CD14-positive monocyte (primary cell): ENCODE measurements around the gene CLTCL1. TPM values are rescaled to one million over a fixed set of nuclear protein-coding genes. Genes with fewer than 3 reads are reported as not detected.

Source experiments
- DNase-seq, 3 donors: peaks; one replicate each; pipeline ENCODE4 v3.0.0-alpha.2; 2011 to 2022
- H2AFZ ChIP-seq: 2 replicates; pipeline ENCODE4 v1.6.0; 2012; ENCODE audit warnings: mild to moderate bottlenecking, low read depth, low read length, inconsistent platforms; ENCODE audit not compliant: insufficient read depth, poor library complexity, severe bottlenecking
- H3K27ac ChIP-seq, 2 donors: 1 replicate in 1 of 2; 2 replicates in 1 of 2; pipeline ENCODE4 v1.5.1; 2012 to 2013; ENCODE audit warnings: low read length in 2 of 2, control low read depth in 1 of 2, inconsistent platforms in 1 of 2, low read depth in 1 of 2, mild to moderate bottlenecking in 1 of 2
- H3K27me3 ChIP-seq, 2 donors: one replicate each; pipeline versions ENCODE4 v1.6.0 to v1.6.1; 2011 to 2013; ENCODE audit warnings: low read length in 2 of 2; ENCODE audit not compliant: control insufficient read depth in 2 of 2, insufficient read depth in 2 of 2
- H3K36me3 ChIP-seq, 2 donors: replicated peaks in 1 of 2; 1 replicate in 1 of 2; 2 replicates in 1 of 2; pipeline versions ENCODE4 v1.5.1 to v1.6.1; 2012 to 2013; ENCODE audit warnings: low read length in 2 of 2, control low read depth in 1 of 2, inconsistent platforms in 1 of 2, mild to moderate bottlenecking in 1 of 2; ENCODE audit not compliant: insufficient read depth in 2 of 2, control insufficient read depth in 1 of 2
- H3K4me1 ChIP-seq, 2 donors: 1 replicate in 1 of 2; 2 replicates in 1 of 2; pipeline versions ENCODE4 v1.5.1 to v1.6.1; 2012 to 2013; ENCODE audit warnings: low read length in 2 of 2, control low read depth in 1 of 2, inconsistent platforms in 1 of 2, mild to moderate bottlenecking in 1 of 2, moderate library complexity in 1 of 2; ENCODE audit not compliant: insufficient read depth in 2 of 2, control insufficient read depth in 1 of 2
- H3K4me2 ChIP-seq: replicated peaks from 2 replicates; pipeline ENCODE3; 2012; ENCODE audit warnings: low read length, moderate library complexity, mild to moderate bottlenecking; ENCODE audit not compliant: poor library complexity, severe bottlenecking; ENCODE audit errors: extremely low read depth
- H3K4me3 ChIP-seq, 3 experiments: fragments of 200-600 bp in 1 of 3; sonication (generic) in 1 of 3; replicated peaks in 1 of 3; 1 replicate in 2 of 3; 2 replicates in 1 of 3; pipeline ENCODE4 v1.5.1; 2011 to 2013; ENCODE audit warnings: low read length in 3 of 3, mild to moderate bottlenecking in 3 of 3, control low read depth in 2 of 3, low read depth in 2 of 3, inconsistent platforms in 1 of 3, moderate library complexity in 1 of 3
- H3K79me2 ChIP-seq: 2 replicates; pipeline ENCODE4 v1.6.0; 2012; ENCODE audit warnings: mild to moderate bottlenecking, control low read depth, inconsistent platforms, low read length, moderate library complexity; ENCODE audit not compliant: insufficient read depth
- H3K9ac ChIP-seq: 2 replicates; pipeline ENCODE4 v1.6.0; 2017; ENCODE audit warnings: low read length, mild to moderate bottlenecking; ENCODE audit not compliant: insufficient read depth, poor library complexity, severe bottlenecking
- H3K9me3 ChIP-seq, 2 donors: replicated peaks in 1 of 2; 1 replicate in 1 of 2; 2 replicates in 1 of 2; pipeline versions ENCODE4 v1.5.1 to v1.6.1; 2012 to 2013; ENCODE audit warnings: low read length in 2 of 2, control low read depth in 1 of 2; ENCODE audit not compliant: control insufficient read depth in 1 of 2, insufficient read depth in 1 of 2
- H4K20me1 ChIP-seq: 2 replicates; pipeline ENCODE4 v1.6.0; 2012; ENCODE audit warnings: mild to moderate bottlenecking, low read length, control low read depth, moderate library complexity; ENCODE audit not compliant: insufficient read depth
- H3K27ac Mint-ChIP-seq, 7 donors: one replicate each; pipeline ENCODE4 v1.8.0; 2020; ENCODE audit warnings: mild to moderate bottlenecking in 7 of 7, mixed read lengths in 7 of 7, moderate library complexity in 6 of 7, inconsistent platforms in 2 of 7
- H3K27me3 Mint-ChIP-seq, 3 donors: one replicate each; pipeline ENCODE4 v1.8.0; 2021 to 2022; ENCODE audit warnings: low read depth in 3 of 3, mild to moderate bottlenecking in 3 of 3, mixed read lengths in 3 of 3, moderate library complexity in 3 of 3, inconsistent platforms in 1 of 3
- H3K36me3 Mint-ChIP-seq, 2 donors: one replicate each; pipeline ENCODE4 v1.8.0; 2020; ENCODE audit warnings: mixed read lengths in 2 of 2, inconsistent platforms in 1 of 2, mild to moderate bottlenecking in 1 of 2
- H3K4me1 Mint-ChIP-seq: one replicate; pipeline ENCODE4 v1.8.0; 2020; ENCODE audit warnings: mild to moderate bottlenecking, mixed read lengths
- H3K4me3 Mint-ChIP-seq, 2 donors: one replicate each; pipeline ENCODE4 v1.8.0; 2020; ENCODE audit warnings: mild to moderate bottlenecking in 2 of 2, mixed read lengths in 2 of 2, moderate library complexity in 1 of 2
- H3K9me3 Mint-ChIP-seq, 7 donors: one replicate each; pipeline ENCODE4 v1.8.0; 2020 to 2022; ENCODE audit warnings: mixed read lengths in 7 of 7, mild to moderate bottlenecking in 6 of 7, moderate library complexity in 6 of 7, inconsistent platforms in 2 of 7
- WGBS: methylation state at CpG from one replicate; pipeline ENCODE4 v1.1.5; 2013; ENCODE audit warnings: missing lambda C conversion rate; ENCODE audit not compliant: insufficient coverage; 5-methylcytosine and 5-hydroxymethylcytosine counted together
- intact Hi-C, 2 donors: fragments of 100-400 bp; cut with micrococcal nuclease; formaldehyde crosslinking; loops; one replicate each; pipeline versions ENCODE4 v1.15.0 to v1.15.1; 2023
- polyA plus RNA-seq, 3 donors: library from polyadenylated mRNA; depleted of rRNA in 1 of 3; unstranded in 2 of 3; stranded (reverse) in 1 of 3; fragments of 300-500 nt in 2 of 3; fragments of >200 nt in 1 of 3; fragmentation: Illumina TruSeq in 2 of 3; gene quantifications; 1 replicate in 2 of 3; 2 replicates in 1 of 3; pipeline ENCODE4 v1.2.3, GENCODE V29; 2012 to 2021
- TF ChIP-seq, protein P1 (sequence below): fragments of 200-600 bp; IDR thresholded peaks from one replicate; pipeline ENCODE4 v1.8.0; 2022; ENCODE audit warnings: antibody characterized with exemption, mild to moderate bottlenecking

CLTCL1 gene
- polyA plus RNA-seq, 3 donors: 5.1 to 17.0 (median 6.1) TPM

DNA sequence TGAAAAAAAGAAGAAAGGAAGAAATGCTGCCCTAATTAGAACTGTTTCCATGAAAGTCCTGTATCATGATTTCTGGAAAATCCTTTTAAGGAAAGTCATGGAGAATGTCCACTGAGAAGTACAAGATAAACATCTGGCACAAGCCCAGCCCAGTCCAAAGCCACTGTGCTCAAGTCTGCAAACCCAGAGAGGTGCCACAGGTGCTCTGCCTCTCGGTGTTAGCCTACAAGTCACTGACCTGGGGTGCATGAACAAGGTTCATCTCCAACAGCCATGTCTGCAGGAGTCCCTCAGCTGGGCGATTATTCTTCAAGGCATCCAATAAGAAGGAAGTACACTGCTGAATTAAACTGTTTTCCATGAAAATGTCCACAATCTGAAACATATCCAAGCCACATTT lies 61.9 kb downstream of the CLTCL1 start:
- WGBS: 85% methylated on average over 2 of the region's 2 CpGs
- Histone ChIP-seq H2AFZ (no peak overlapping the region), H3K79me2 (peaks cover 20% of the 10 kb centered on the region), H3K27me3 (no peaks in the 10 kb centered on the region), H3K36me3 (peaks cover 95 to 100% of the 10 kb centered on the region in 2 donors), H3K4me1 (no peaks in the 10 kb centered on the region), H3K27ac (no peak overlapping the region), H4K20me1 (no peaks in the 10 kb centered on the region), H3K4me2 (no peak overlapping the region), H3K9me3 (no peaks in the 10 kb centered on the region), H3K4me3 (no peak overlapping the region), H3K9ac (no peak overlapping the region)
- H3K36me3 Mint-ChIP-seq: peaks cover 89 to 97% of the 10 kb centered on the region in 2 donors
- intact Hi-C loops: no loop called here
- no peak overlapping the region for H3K4me3 Mint-ChIP-seq
- H3K27me3 Mint-ChIP-seq: peaks cover 0 to 1% (median 0%) of the 10 kb centered on the region in 3 donors
- H3K27ac Mint-ChIP-seq: no peak overlapping the region
- TF ChIP-seq, protein P1, sequence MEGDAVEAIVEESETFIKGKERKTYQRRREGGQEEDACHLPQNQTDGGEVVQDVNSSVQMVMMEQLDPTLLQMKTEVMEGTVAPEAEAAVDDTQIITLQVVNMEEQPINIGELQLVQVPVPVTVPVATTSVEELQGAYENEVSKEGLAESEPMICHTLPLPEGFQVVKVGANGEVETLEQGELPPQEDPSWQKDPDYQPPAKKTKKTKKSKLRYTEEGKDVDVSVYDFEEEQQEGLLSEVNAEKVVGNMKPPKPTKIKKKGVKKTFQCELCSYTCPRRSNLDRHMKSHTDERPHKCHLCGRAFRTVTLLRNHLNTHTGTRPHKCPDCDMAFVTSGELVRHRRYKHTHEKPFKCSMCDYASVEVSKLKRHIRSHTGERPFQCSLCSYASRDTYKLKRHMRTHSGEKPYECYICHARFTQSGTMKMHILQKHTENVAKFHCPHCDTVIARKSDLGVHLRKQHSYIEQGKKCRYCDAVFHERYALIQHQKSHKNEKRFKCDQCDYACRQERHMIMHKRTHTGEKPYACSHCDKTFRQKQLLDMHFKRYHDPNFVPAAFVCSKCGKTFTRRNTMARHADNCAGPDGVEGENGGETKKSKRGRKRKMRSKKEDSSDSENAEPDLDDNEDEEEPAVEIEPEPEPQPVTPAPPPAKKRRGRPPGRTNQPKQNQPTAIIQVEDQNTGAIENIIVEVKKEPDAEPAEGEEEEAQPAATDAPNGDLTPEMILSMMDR: no peak
- no peaks in the 10 kb centered on the region for H3K4me1 Mint-ChIP-seq
- no peaks in the 10 kb centered on the region for H3K9me3 Mint-ChIP-seq
- DNase-seq: no peak

DNA sequence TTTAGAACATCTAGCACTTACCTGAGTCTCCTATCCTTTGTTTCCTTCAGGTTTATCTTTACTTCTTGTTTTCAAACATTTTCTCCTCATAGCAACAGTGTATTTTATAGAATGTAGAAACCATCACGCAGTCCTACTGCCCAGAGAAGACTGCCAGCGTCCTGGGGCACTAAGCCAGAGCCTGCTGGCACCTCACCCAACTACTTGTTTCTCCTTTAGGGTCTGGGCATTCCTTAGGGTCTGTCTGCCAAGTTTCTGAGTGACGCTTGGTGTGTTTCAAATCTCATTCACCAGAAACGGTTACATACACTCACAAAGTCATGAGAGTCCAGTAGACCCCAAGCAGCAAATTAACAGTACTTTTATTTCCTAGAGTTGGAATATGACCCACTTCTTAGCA lies 63.3 kb downstream of the CLTCL1 start:
- H3K27me3 ChIP-seq: no peaks in the 10 kb centered on the region
- no peak overlapping the region for H3K4me2 ChIP-seq
- H3K36me3 ChIP-seq: peaks cover 95 to 100% of the 10 kb centered on the region in 2 donors
- H3K36me3 Mint-ChIP-seq: peaks cover 88 to 97% of the 10 kb centered on the region in 2 donors
- intact Hi-C loops: no loop called here
- H3K9me3 Mint-ChIP-seq: no peaks in the 10 kb centered on the region
- peaks cover 0 to 1% (median 0%) of the 10 kb centered on the region in 3 donors for H3K27me3 Mint-ChIP-seq
- no peak overlapping the region for H2AFZ ChIP-seq
- no peak overlapping the region for H3K9ac ChIP-seq
- H3K27ac Mint-ChIP-seq: no peak overlapping the region
- H3K4me1 Mint-ChIP-seq: no peaks in the 10 kb centered on the region
- no peaks in the 10 kb centered on the region for H3K4me1 ChIP-seq
- TF ChIP-seq, protein P1: no peak
- DNase-seq: no peak
- no peak overlapping the region for H3K27ac ChIP-seq
- no peak overlapping the region for H3K4me3 Mint-ChIP-seq
- H4K20me1 ChIP-seq: no peaks in the 10 kb centered on the region
- H3K4me3 ChIP-seq: no peak overlapping the region
- H3K79me2 ChIP-seq: peaks cover 10% of the 10 kb centered on the region
- no peaks in the 10 kb centered on the region for H3K9me3 ChIP-seq
- no CpG with 5 or more reads among the region's 4 CpGs for WGBS
